Measurements from ENCODE around the gene CSRNP3. TPM values are rescaled to one million over a fixed set of nuclear protein-coding genes. Genes with fewer than 3 reads are reported as not detected.

The CSRNP3 gene
- total and polyA plus RNA-seq, 8 donors: under 0.01 to 9.9 (median 0.58) TPM; not detected in 1

GRCh38 chr2:165623783-165624469, 154.4 kb downstream of the CSRNP3 start:
- TF ChIP-seq POLR2A (IDR thresholded peaks at IDR 0.05) (no peak), CTCF (IDR thresholded peaks at IDR 0.05) (no peak), EP300 (IDR thresholded peaks at IDR 0.05) (no peak), POLR2AphosphoS5 (IDR thresholded peaks at IDR 0.05) (no peak)
- H3K9me3 ChIP-seq: no peaks in the 10 kb centered on the region
- peaks cover 0 to 15% (median 4%) of the 10 kb centered on the region in 4 donors for H3K4me1 ChIP-seq
- WGBS, 5 donors: 91 to 95% (median 92%) methylated on average over 6 of the region's 6 CpGs
- no peak overlapping the region for H3K27ac ChIP-seq
- DNase-seq: no peak
- no peaks in the 10 kb centered on the region for H3K27me3 ChIP-seq
- no peak overlapping the region for H3K4me3 ChIP-seq
- intact Hi-C loops (cut with DNase I; ENCODE audit: low total_unique reads): no loop called here
- H3K36me3 ChIP-seq: no peaks in the 10 kb centered on the region

GRCh38 chr2:165624470-165624800, 154.9 kb downstream of the CSRNP3 start:
- Histone ChIP-seq H3K36me3 (no peaks in the 10 kb centered on the region), H3K4me1 (peaks cover 0 to 15% (median 4%) of the 10 kb centered on the region in 4 donors), H3K4me3 (no peak overlapping the region), H3K9me3 (no peaks in the 10 kb centered on the region), H3K27me3 (no peaks in the 10 kb centered on the region), H3K27ac (no peak overlapping the region)
- no peak for DNase-seq
- TF ChIP-seq POLR2A (IDR thresholded peaks at IDR 0.05) (no peak), POLR2AphosphoS5 (IDR thresholded peaks at IDR 0.05) (no peak), EP300 (IDR thresholded peaks at IDR 0.05) (no peak), CTCF (IDR thresholded peaks at IDR 0.05) (no peak)
- intact Hi-C loops (cut with DNase I; ENCODE audit: low total_unique reads): no loop called here
- 60 to 82% (median 78%) methylated on average over 1 of the region's 1 CpG for WGBS, 5 donors

GRCh38 chr2:165627470-165627869, 158.0 kb downstream of the CSRNP3 start:
- no peaks in the 10 kb centered on the region for H3K9me3 ChIP-seq
- H3K4me1 ChIP-seq: no peaks in the 10 kb centered on the region
- no peaks in the 10 kb centered on the region for H3K36me3 ChIP-seq
- 88 to 96% (median 94%) methylated on average over 3 of the region's 3 CpGs for WGBS, 5 donors
- no peaks in the 10 kb centered on the region for H3K27me3 ChIP-seq
- TF ChIP-seq POLR2A (IDR thresholded peaks at IDR 0.05) (no peak), POLR2AphosphoS5 (IDR thresholded peaks at IDR 0.05) (no peak), CTCF (IDR thresholded peaks at IDR 0.05) (no peak), EP300 (IDR thresholded peaks at IDR 0.05) (no peak)
- no peak overlapping the region for H3K4me3 ChIP-seq
- intact Hi-C loops (cut with DNase I; ENCODE audit: low total_unique reads): no loop called here
- no peak overlapping the region for H3K27ac ChIP-seq
- DNase-seq: no peak

- Histone ChIP-seq H3K27me3 (no peaks in the 10 kb centered on the region), H3K9me3 (no peaks in the 10 kb centered on the region), H3K36me3 (no peaks in the 10 kb centered on the region), H3K4me3 (no peak overlapping the region), H3K27ac (no peak overlapping the region), H3K4me1 (peaks cover 0 to 6% (median 1%) of the 10 kb centered on the region in 4 donors)
- no peak for DNase-seq
- 84 to 97% (median 93%) methylated on average over 2 of the region's 2 CpGs for WGBS, 5 donors
- no peak for TF ChIP-seq EP300 (IDR thresholded peaks at IDR 0.05)
- TF ChIP-seq POLR2AphosphoS5 (IDR thresholded peaks at IDR 0.05): no peak
- no peak for TF ChIP-seq POLR2A (IDR thresholded peaks at IDR 0.05)
- TF ChIP-seq CTCF (IDR thresholded peaks at IDR 0.05): no peak
- intact Hi-C loops (cut with DNase I; ENCODE audit: low total_unique reads): no loop called here
These were observed 160.3 kb downstream of the CSRNP3 start for GRCh38 chr2:165629776-165630175.

Data from stomach (tissue), 9 donors.